ENCODE results near the gene PLA2G15. TPM values are rescaled to one million over a fixed set of nuclear protein-coding genes. Genes with fewer than 3 reads are reported as not detected.
A peak's percentile ranks its signal among the peaks of the same experiment; 100 is the strongest.

The PLA2G15 gene
- polyA plus RNA-seq, 1 of the 3 experiments (the other 2 are of a cell fraction), result 23.9 TPM

DNA sequence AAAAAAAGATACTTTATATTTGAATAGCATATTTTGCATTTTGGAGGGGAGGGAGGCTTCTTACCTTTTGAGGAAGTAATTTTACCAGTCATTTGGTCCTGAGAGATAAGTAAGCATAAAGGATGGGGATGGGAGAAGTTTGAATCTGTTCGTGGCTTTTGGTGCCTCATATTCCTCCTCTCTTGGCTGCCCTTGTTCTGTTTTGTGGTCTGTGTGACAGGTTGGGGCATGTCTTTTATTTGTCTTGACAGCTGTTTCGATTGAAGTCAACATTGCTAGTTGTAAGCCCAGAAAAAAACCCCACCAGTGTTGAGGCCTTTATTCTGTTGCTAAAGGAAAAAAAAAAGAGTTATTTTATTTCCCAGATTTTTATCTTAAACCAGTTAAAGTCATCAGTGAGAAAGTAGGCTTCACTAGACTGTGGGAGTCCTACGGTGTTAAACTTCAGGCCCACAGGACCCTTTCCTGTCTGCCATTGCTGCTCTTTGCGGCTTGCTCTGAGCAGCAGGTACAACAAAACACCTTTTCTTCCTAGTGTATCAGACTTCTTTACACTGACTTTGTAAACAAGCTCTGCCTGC lies 30.5 kb downstream of the PLA2G15 start:
- H3K27me3 ChIP-seq (ENCODE audit: insufficient read depth), result no peaks in the 10 kb centered on the region
- H3K79me2 ChIP-seq (ENCODE audit: insufficient read depth), result peaks cover 79% of the 10 kb centered on the region
- no peak for DNase-seq

DNA sequence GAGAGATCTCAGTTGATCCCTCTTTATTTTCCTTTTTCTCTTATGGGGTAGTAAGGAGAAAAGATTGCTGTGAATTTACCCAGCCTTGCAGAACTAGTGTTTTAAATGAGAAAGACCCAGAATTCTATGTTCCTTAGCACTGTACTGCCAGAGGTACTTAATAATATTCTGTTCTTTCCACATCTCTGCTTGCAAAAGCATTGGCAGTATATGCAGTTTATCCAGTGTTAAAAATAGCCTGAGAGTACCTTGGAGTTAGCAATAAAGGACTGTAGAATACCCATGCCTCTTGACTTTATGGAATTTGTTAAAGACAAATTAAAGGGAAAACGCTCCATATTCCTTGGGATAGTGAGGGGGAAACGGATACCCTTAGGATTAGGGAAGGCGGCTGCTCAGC lies 31.1 kb downstream of the PLA2G15 start:
- H3K9ac ChIP-seq, result no peak overlapping the region
- H3F3A ChIP-seq (replicated peaks; ENCODE audit: insufficient read depth), result no peaks in the 10 kb centered on the region
- no peaks in the 10 kb centered on the region for H3K9me2 ChIP-seq
- no peak for TF ChIP-seq RFX5 (IDR thresholded peaks at IDR 0.05; ENCODE audit: low read length)
- TF ChIP-seq EZH2phosphoT487 (IDR thresholded peaks at IDR 0.05; ENCODE audit: borderline replicate concordance, low read depth), result no peak
- no peak for TF ChIP-seq FOXJ3 (CRISPR knock-in tag; IDR thresholded peaks at IDR 0.05)
- TF ChIP-seq MXI1 (IDR thresholded peaks at IDR 0.05; ENCODE audit: low read depth, low read length), result no peak
- TF ChIP-seq FOSL2 (IDR thresholded peaks at IDR 0.05; ENCODE audit: borderline replicate concordance, low read depth), result no peak
- no peak for TF ChIP-seq NFIC (IDR thresholded peaks at IDR 0.05; ENCODE audit: borderline replicate concordance)
- TF ChIP-seq, protein P1, sequence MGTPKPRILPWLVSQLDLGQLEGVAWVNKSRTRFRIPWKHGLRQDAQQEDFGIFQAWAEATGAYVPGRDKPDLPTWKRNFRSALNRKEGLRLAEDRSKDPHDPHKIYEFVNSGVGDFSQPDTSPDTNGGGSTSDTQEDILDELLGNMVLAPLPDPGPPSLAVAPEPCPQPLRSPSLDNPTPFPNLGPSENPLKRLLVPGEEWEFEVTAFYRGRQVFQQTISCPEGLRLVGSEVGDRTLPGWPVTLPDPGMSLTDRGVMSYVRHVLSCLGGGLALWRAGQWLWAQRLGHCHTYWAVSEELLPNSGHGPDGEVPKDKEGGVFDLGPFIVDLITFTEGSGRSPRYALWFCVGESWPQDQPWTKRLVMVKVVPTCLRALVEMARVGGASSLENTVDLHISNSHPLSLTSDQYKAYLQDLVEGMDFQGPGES (IDR thresholded peaks at IDR 0.05; ENCODE audit: low read depth, low read length), result no peak
- no peak for TF ChIP-seq JUND (IDR thresholded peaks at IDR 0.05)
- no peak for TF ChIP-seq CTCF (IDR thresholded peaks at IDR 0.05)
- TF ChIP-seq RXRA (IDR thresholded peaks at IDR 0.05; ENCODE audit: borderline replicate concordance, low read depth), result no peak
- TF ChIP-seq, protein P2, sequence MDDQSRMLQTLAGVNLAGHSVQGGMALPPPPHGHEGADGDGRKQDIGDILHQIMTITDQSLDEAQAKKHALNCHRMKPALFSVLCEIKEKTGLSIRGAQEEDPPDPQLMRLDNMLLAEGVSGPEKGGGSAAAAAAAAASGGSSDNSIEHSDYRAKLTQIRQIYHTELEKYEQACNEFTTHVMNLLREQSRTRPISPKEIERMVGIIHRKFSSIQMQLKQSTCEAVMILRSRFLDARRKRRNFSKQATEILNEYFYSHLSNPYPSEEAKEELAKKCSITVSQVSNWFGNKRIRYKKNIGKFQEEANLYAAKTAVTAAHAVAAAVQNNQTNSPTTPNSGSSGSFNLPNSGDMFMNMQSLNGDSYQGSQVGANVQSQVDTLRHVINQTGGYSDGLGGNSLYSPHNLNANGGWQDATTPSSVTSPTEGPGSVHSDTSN (IDR thresholded peaks at IDR 0.05), result no peak
- TF ChIP-seq TCF12 (IDR thresholded peaks at IDR 0.05), result no peak
- TF ChIP-seq TEAD4 (IDR thresholded peaks at IDR 0.05; ENCODE audit: borderline replicate concordance, insufficient read depth), result no peak
- no peak for TF ChIP-seq YY1 (IDR thresholded peaks at IDR 0.05; ENCODE audit: low read depth)
- TF ChIP-seq, protein P3, sequence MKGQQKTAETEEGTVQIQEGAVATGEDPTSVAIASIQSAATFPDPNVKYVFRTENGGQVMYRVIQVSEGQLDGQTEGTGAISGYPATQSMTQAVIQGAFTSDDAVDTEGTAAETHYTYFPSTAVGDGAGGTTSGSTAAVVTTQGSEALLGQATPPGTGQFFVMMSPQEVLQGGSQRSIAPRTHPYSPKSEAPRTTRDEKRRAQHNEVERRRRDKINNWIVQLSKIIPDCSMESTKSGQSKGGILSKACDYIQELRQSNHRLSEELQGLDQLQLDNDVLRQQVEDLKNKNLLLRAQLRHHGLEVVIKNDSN (IDR thresholded peaks at IDR 0.05; ENCODE audit: borderline replicate concordance, low read depth), result no peak
- no peak for TF ChIP-seq RAD21 (IDR thresholded peaks at IDR 0.05; ENCODE audit: low read length)
- TF ChIP-seq, protein P4, sequence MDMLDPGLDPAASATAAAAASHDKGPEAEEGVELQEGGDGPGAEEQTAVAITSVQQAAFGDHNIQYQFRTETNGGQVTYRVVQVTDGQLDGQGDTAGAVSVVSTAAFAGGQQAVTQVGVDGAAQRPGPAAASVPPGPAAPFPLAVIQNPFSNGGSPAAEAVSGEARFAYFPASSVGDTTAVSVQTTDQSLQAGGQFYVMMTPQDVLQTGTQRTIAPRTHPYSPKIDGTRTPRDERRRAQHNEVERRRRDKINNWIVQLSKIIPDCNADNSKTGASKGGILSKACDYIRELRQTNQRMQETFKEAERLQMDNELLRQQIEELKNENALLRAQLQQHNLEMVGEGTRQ (IDR thresholded peaks at IDR 0.05; ENCODE audit: borderline replicate concordance, low read depth, low read length), result no peak
- no peak for TF ChIP-seq POLR2AphosphoS5 (IDR thresholded peaks at IDR 0.05; ENCODE audit: low read depth, low read length)
- peaks cover 5% of the 10 kb centered on the region; the same call in 1 of the 2 replicates for H4K20me1 ChIP-seq (ENCODE audit: insufficient read depth)
- DNase-seq, result no peak
- ChIA-PET POLR2A (interaction anchor here (1.1 kb wide), 1 partner anchor 12 kb away, joined by 3 read pairs; the partner anchor contains the start of gene SLC7A6), CTCF (interaction anchor here (1.2 to 1.9 kb wide), 3 partner anchors 12 to 53 kb away, joined by 4 to 8 read pairs (median 5); partner anchors contain the start of gene SLC7A6)
- no peak overlapping the region for H3K4me2 ChIP-seq
- peak overlapping the region; percentile 20 to 40 for H3K27ac ChIP-seq (ENCODE audit: low read depth in 2 of 2, low read length in 1 of 2)
- H3K4me3 ChIP-seq (ENCODE audit: low read depth in 2 of 2, low read length in 1 of 2), result no peak overlapping the region
- H3K79me2 ChIP-seq (ENCODE audit: insufficient read depth), result peaks cover 74% of the 10 kb centered on the region
- H3K36me3 ChIP-seq (replicated peaks in 1 of 2; ENCODE audit: control insufficient read depth in 1 of 2, insufficient read depth in 2 of 2, low read length in 1 of 2), result peaks cover 6 to 8% of the 10 kb centered on the region in 2 experiments
- no peaks in the 10 kb centered on the region for H3K9me3 ChIP-seq
- H2AFZ ChIP-seq (ENCODE audit: low read depth), result no peak overlapping the region
- 93% methylated on average over 3 of the region's 3 CpGs for WGBS (ENCODE audit: low lambda C conversion rate)
- no peaks in the 10 kb centered on the region; a peak in 1 of 4 replicates for H3K4me1 ChIP-seq (ENCODE audit: control insufficient read depth in 1 of 2, insufficient read depth in 2 of 2, low read depth in 1 of 2, low read length in 1 of 2)
- no peaks in the 10 kb centered on the region for H3K27me3 ChIP-seq (ENCODE audit: insufficient read depth)

More for the DNA sequence above, 30.5 kb downstream of the PLA2G15 start:
- TF ChIP-seq MXI1 (IDR thresholded peaks at IDR 0.05; ENCODE audit: low read depth, low read length) (0 out of 2 replicates have a peak, but pooled peaks have one; percentile 22), NFIC (IDR thresholded peaks at IDR 0.05; ENCODE audit: borderline replicate concordance) (no peak), RCOR1 (IDR thresholded peaks at IDR 0.05; ENCODE audit: low read length) (no peak), NRF1 (IDR thresholded peaks at IDR 0.05; ENCODE audit: low read depth, low read length) (no peak)
- H3K4me1 ChIP-seq (ENCODE audit: control insufficient read depth in 1 of 2, insufficient read depth in 2 of 2, low read depth in 1 of 2, low read length in 1 of 2), result no peaks in the 10 kb centered on the region; a peak in 1 of 4 replicates
- H3K4me2 ChIP-seq, result no peak overlapping the region
- no peak overlapping the region for H3K9ac ChIP-seq
- H3F3A ChIP-seq (replicated peaks; ENCODE audit: insufficient read depth), result no peaks in the 10 kb centered on the region
- H3K9me3 ChIP-seq, result no peaks in the 10 kb centered on the region
- peaks cover 6 to 8% of the 10 kb centered on the region in 2 experiments for H3K36me3 ChIP-seq (replicated peaks in 1 of 2; ENCODE audit: control insufficient read depth in 1 of 2, insufficient read depth in 2 of 2, low read length in 1 of 2)
- H3K4me3 ChIP-seq (ENCODE audit: low read depth in 2 of 2, low read length in 1 of 2), result no peak overlapping the region
- no peak overlapping the region for H2AFZ ChIP-seq (ENCODE audit: low read depth)
- H4K20me1 ChIP-seq (ENCODE audit: insufficient read depth), result peaks cover 8% of the 10 kb centered on the region; the same call in 1 of the 2 replicates
- ChIA-PET CTCF (interaction anchor here (1.9 to 2.0 kb wide), 2 partner anchors 12 to 53 kb away, joined by 5 to 10 read pairs; partner anchors contain the start of gene SLC7A6), POLR2A (interaction anchor here (1.1 kb wide), 1 partner anchor 12 kb away, joined by 3 read pairs; the partner anchor contains the start of gene SLC7A6)
- no peaks in the 10 kb centered on the region for H3K9me2 ChIP-seq
- WGBS (ENCODE audit: low lambda C conversion rate), result 77% methylated on average over 4 of the region's 4 CpGs
- peak overlapping the region; percentile 20 to 40 for H3K27ac ChIP-seq (ENCODE audit: low read depth in 2 of 2, low read length in 1 of 2)
